ENCODE measurements around the gene PDE3A.

- TF ChIP-seq CTCF (IDR thresholded peaks at IDR 0.05) (no peak), POLR2AphosphoS5 (IDR thresholded peaks at IDR 0.05) (no peak)
Observed at GRCh38 chr12:20716985-20717384, 348.6 kb downstream of the PDE3A start.

Measured in prostate gland (tissue), 2 donors.